HG03378 (cell line): ENCODE results near the gene AKAP10.
"Not testable (repeated sequence)": the region's sequence is repeated elsewhere in the genome, so short reads cannot be mapped to it uniquely, and the experiment has no call there.

Source experiments
- ATAC-seq: cut with Tn5 transposase; IDR thresholded peaks from one replicate; pipeline ENCODE4 v1.9.1; 2021; ENCODE audit warnings: mild to moderate bottlenecking, moderate library complexity; ENCODE audit not compliant: unreplicated experiment

AKAP10 gene

DNA sequence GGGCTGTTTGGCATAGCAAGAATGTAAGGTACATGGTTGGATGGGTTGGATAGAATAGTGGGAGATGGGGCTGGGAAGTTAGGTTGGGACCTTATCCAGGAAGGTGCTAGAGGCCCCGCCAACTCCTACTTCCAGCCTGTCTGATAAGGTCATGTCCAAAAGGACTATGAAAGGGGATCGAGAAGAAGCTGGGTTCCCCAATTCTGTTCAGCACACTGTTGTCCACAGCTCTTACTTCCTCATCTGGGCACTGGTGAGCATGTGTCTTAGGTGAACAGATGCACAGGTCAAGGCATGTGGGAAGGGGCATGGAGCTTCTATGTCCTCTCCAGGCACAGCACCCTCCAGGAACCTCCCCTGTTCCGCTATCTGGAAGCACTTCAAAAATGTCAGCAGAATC, 104.3 kb downstream of the AKAP10 start:
- no peak for ATAC-seq

DNA sequence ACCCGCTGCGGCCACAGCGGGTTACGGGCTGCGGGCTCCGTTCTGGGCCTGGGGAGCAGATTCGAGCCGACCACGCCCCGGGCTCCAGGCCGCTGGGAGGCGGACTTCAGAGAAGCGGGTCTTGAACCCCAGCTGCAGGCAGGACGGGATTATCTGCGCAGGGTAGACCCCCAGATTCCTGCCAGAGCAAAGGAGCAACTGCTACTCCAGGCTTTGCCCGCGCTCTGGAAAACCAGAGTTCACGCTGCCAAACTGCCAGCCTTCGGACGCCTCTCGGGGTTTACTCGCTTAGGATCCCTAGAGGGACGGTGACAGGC, 109.6 kb downstream of the AKAP10 start:
- no peak for ATAC-seq

DNA sequence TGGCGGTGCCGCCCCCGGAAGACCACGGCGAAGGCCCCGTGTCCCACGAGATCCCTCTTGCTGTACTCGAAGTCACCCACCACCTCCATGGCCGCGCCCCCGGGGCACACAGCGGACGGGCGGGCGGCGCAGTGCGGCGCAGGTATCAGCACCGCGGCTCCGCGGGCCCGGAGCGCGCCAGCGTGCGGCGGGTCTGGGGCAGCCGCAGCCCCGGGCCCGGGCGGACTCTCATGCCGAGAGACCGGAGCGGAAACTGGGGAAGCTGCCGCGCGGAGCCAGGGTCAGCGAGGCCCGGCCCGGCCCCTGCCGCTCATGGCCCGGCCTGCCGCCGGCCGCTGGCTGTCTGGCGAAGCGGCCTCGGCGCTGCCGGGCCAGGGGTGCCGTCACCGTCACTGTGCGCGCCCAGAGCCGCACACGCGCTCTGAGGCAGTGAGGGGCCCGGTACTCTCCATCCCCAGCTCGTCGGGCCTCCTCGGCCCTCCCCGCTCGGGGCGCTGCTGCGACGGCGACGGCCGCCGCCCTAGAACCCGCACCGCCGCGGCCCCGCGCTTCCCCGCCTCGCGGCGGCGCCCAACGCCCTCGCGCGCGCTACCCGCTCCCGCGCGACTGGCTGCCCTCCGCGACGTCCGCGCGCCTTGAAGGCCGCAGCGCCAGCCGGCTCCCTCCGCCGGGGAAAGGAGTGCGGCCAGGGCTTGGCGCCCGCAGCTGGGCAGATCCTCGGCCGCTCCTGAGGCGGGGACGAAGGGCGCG, 110.1 kb downstream of the AKAP10 start, which contains the start of gene ULK2:
ULK2 (minus strand) TSS at position 608 of the 750 bp plus-strand sequence; CDS start at position 89, 519 bp downstream.
- ATAC-seq = no peak

DNA sequence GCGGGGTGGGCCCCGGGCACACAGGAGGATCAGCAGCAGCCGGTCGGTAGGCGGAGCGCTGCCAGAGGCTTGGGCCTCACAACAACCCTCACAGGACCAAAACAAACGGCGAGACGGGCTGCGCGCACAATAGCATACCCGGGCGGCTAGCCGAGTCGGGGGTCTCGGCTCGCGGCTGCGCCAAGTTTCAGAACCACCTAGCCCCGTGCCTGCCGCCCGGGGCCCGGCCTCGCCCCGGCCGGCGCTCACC, 110.6 kb downstream of the AKAP10 start:
- no peak for ATAC-seq

DNA sequence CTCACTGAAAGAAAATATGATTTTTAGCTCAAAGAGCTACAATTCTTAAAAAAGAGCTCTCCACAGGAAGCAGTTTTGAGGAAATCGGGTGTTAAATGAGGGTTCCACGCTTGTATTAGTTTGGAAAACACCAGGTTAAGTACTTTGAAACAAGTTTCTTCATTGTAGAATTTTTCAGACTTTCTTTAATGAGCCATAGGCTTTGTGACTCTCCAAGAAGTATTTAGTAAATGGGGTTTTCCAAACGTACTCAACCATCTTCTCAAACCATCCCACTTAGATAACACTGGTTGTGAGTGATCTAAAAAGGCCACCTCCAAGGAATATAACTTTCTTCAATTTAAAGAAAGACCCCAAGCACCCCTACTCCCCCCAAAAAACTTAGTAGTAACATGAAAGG, 112.6 kb downstream of the AKAP10 start:
- no peak for ATAC-seq

DNA sequence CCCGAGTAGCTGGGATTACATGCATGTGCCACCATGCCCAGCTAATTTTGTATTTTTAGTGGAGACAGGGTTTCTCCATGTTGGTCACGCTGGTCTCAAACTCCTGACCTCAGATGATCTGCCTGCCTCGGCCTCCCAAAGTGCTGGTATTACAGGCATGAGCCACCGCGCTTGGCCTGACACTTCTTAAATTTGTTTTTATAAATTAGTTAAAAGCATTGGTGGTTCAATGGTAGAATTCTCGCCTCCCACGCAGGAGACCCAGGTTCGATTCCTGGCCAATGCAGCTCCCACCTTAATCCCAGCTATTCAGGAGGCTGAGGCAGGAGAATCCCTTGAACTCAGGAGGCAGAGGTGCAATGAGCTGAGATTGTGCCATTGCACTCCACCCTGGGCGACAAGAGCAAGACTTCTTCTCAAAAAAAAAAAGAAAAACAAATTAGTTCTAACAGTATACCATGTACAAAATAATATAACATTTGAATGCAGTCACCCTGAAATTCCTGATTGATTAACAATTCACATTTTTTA, 116.9 kb downstream of the AKAP10 start:
- ATAC-seq = not testable (repeated sequence)

DNA sequence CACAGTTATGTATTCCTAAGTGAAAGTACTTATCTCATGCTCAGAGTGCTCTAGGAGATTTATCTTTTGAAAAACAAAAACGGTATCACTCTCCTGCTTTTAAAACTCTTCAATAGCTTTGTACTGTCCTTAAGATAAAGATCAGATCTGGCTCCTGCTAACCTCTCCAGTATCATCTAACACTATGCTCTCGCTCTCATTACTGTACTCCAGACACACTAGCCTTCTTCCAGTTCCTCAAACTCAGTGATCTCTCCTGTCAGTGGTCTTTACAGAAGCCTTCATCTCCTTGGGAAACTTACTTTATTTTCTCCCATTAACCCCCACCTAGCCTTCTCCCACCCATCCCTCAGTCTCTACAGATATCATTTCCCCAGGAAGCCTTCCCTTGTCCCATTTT, 120.0 kb downstream of the AKAP10 start:
- ATAC-seq = no peak
